GM23338 (cell line): ENCODE data around the gene LCN6. TPM values are rescaled to one million over a fixed set of nuclear protein-coding genes. Genes with fewer than 3 reads are reported as not detected.

Experiments
- ATAC-seq: fragments of 200-7000 bp; cut with Tn5 transposase; 3 replicates; pipeline ENCODE4 v1.9.1; 2020
- DNase-seq: peaks from one replicate; pipeline ENCODE4 v3.0.0-alpha.2; 2015; ENCODE audit warnings: low spot score
- H2AFZ ChIP-seq: fragments of 200-600 bp; sonication (generic); 2 replicates; pipeline ENCODE4 v1.8.0; 2016; ENCODE audit warnings: antibody characterized with exemption, mild to moderate bottlenecking, moderate library complexity
- H3F3A ChIP-seq: fragments of 200-600 bp; sonication (generic); replicated peaks from 2 replicates; pipeline ENCODE4 v1.8.0; 2017; ENCODE audit warnings: antibody characterized with exemption, mixed run types, low read depth
- H3K27ac ChIP-seq: fragments of 200-600 bp; sonication (generic); 2 replicates; pipeline ENCODE4 v1.6.1; 2016; ENCODE audit warnings: low read depth
- H3K27me3 ChIP-seq: fragments of 200-600 bp; sonication (generic); 2 replicates; pipeline ENCODE4 v1.8.0; 2016; ENCODE audit warnings: mild to moderate bottlenecking, mixed run types, moderate library complexity; ENCODE audit not compliant: insufficient read depth
- H3K36me3 ChIP-seq: fragments of 200-600 bp; sonication (generic); 2 replicates; pipeline ENCODE4 v1.8.0; 2016; ENCODE audit warnings: mild to moderate bottlenecking; ENCODE audit not compliant: insufficient read depth
- H3K4me1 ChIP-seq: fragments of 200-600 bp; sonication (generic); 2 replicates; pipeline ENCODE4 v1.8.0; 2016; ENCODE audit warnings: mild to moderate bottlenecking, moderate library complexity; ENCODE audit not compliant: insufficient read depth
- H3K4me2 ChIP-seq: fragments of 200-600 bp; sonication (generic); 2 replicates; pipeline ENCODE4 v1.7.1; 2017; ENCODE audit warnings: mixed run types
- H3K4me3 ChIP-seq: fragments of 200-600 bp; sonication (generic); 2 replicates; pipeline ENCODE4 v1.6.1; 2016; ENCODE audit warnings: mixed run types
- H3K79me2 ChIP-seq: fragments of 200-600 bp; sonication (generic); replicated peaks from 2 replicates; pipeline ENCODE4 v1.8.0; 2017; ENCODE audit warnings: mild to moderate bottlenecking; ENCODE audit not compliant: insufficient read depth
- H3K9me2 ChIP-seq: fragments of 200-600 bp; sonication (generic); 2 replicates; pipeline ENCODE4 v1.8.0; 2017; ENCODE audit not compliant: insufficient read depth
- H4K20me1 ChIP-seq: fragments of 200-600 bp; sonication (generic); replicated peaks from 2 replicates; pipeline ENCODE4 v1.8.0; 2017; ENCODE audit warnings: mild to moderate bottlenecking; ENCODE audit not compliant: insufficient read depth
- H3K27ac Mint-ChIP-seq: 2 replicates; pipeline ENCODE4 v1.8.0; 2020; ENCODE audit warnings: inconsistent platforms, mild to moderate bottlenecking, moderate library complexity, mixed read lengths
- H3K27me3 Mint-ChIP-seq: 3 replicates; pipeline ENCODE4 v1.8.0; 2022; ENCODE audit warnings: low read depth, mild to moderate bottlenecking, moderate library complexity, mixed read lengths, inconsistent platforms; ENCODE audit not compliant: insufficient read depth, poor library complexity
- H3K36me3 Mint-ChIP-seq: 3 replicates; pipeline ENCODE4 v1.8.0; 2021; ENCODE audit warnings: low read depth, mild to moderate bottlenecking, inconsistent platforms, moderate library complexity, mixed read lengths
- H3K4me1 Mint-ChIP-seq: 3 replicates; pipeline ENCODE4 v1.8.0; 2020; ENCODE audit warnings: mild to moderate bottlenecking, inconsistent platforms, mixed read lengths
- H3K4me3 Mint-ChIP-seq: 3 replicates; pipeline ENCODE4 v1.8.0; 2021; ENCODE audit warnings: moderate library complexity, mild to moderate bottlenecking, inconsistent platforms, mixed read lengths
- H3K9me3 Mint-ChIP-seq: 3 replicates; pipeline ENCODE4 v1.8.0; 2020; ENCODE audit warnings: moderate library complexity, mild to moderate bottlenecking, inconsistent platforms, mixed read lengths
- CREB1 ChIP-seq: fragments of 250-450 bp; sonication (Bioruptor Pico); IDR thresholded peaks from 2 replicates; pipeline ENCODE4 v1.5.0; 2020; ENCODE audit warnings: low read depth, mild to moderate bottlenecking, moderate library complexity
- EZH2 ChIP-seq: fragments of 200-600 bp; sonication (generic); IDR thresholded peaks from one replicate; pipeline ENCODE4 v1.8.0; 2017; ENCODE audit warnings: antibody characterized with exemption, mild to moderate bottlenecking, low read depth; ENCODE audit not compliant: unreplicated experiment
- EZH2phosphoT487 ChIP-seq: fragments of 200-600 bp; sonication (generic); IDR thresholded peaks from one replicate; pipeline ENCODE4 v1.8.1; 2018; ENCODE audit warnings: antibody characterized with exemption; ENCODE audit not compliant: unreplicated experiment
- JUNB ChIP-seq: IDR thresholded peaks from one replicate; pipeline ENCODE4 v1.6.1; 2016; ENCODE audit warnings: antibody characterized with exemption; ENCODE audit not compliant: unreplicated experiment
- NANOG ChIP-seq: IDR thresholded peaks from 2 replicates; pipeline ENCODE4 v1.6.1; 2016; ENCODE audit warnings: antibody characterized with exemption, borderline replicate concordance
- POLR2AphosphoS5 ChIP-seq: IDR thresholded peaks from 2 replicates; pipeline ENCODE4 v1.6.1; 2016; ENCODE audit warnings: antibody characterized with exemption, low read depth
- STAT1 ChIP-seq: IDR thresholded peaks from one replicate; pipeline ENCODE4 v1.6.1; 2016; ENCODE audit warnings: antibody characterized with exemption; ENCODE audit not compliant: unreplicated experiment
- ZNF114 ChIP-seq: fragments of 250-450 bp; sonication (Bioruptor Pico); IDR thresholded peaks from 2 replicates; pipeline ENCODE4 v1.5.0; 2020; ENCODE audit warnings: mild to moderate bottlenecking, moderate library complexity
- ZNF331 ChIP-seq: fragments of 250-450 bp; sonication (Bioruptor Pico); IDR thresholded peaks from 2 replicates; pipeline ENCODE4 v1.5.0; 2020; ENCODE audit warnings: low read depth, mild to moderate bottlenecking, moderate library complexity
- polyA plus RNA-seq: library from polyadenylated mRNA; unstranded; fragments of >200 nt; fragmentation: Nextera tagmentation; extraction: Ambion mirVana; gene quantifications from 2 replicates; pipeline ENCODE4 v1.2.1, GENCODE V29; 2016
- total RNA-seq: library from RNA; depleted of rRNA; stranded (reverse); fragments of >200 nt; shearing (Covaris generic); gene quantifications from 2 replicates; pipeline ENCODE4 v1.2.3, GENCODE V29; 2014
- TF ChIP-seq, protein P1 (sequence below): IDR thresholded peaks from 2 replicates; pipeline ENCODE4 v1.6.1; 2016; ENCODE audit warnings: antibody characterized with exemption
- TF ChIP-seq, protein P2 (sequence below): fragments of 250-450 bp; sonication (Bioruptor Pico); IDR thresholded peaks from 2 replicates; pipeline ENCODE4 v1.5.0; 2020; ENCODE audit warnings: mild to moderate bottlenecking, moderate library complexity
- TF ChIP-seq, protein P3 (sequence below), 2 experiments: fragments of 200-600 bp in 1 of 2; sonication (generic) in 1 of 2; conservative IDR thresholded peaks; 2 replicates each; pipeline versions ENCODE4 v1.5.1 to v1.6.1; 2016 to 2017; ENCODE audit warnings: antibody characterized with exemption in 2 of 2, low read depth in 2 of 2, mild to moderate bottlenecking in 2 of 2, moderate library complexity in 1 of 2
- TF ChIP-seq, protein P4 (sequence below): IDR thresholded peaks from one replicate; pipeline ENCODE4 v1.6.1; 2018; ENCODE audit warnings: antibody characterized with exemption; ENCODE audit not compliant: unreplicated experiment

The LCN6 gene
- total and polyA plus RNA-seq, 2 experiments from 2014 or later: not detected

DNA sequence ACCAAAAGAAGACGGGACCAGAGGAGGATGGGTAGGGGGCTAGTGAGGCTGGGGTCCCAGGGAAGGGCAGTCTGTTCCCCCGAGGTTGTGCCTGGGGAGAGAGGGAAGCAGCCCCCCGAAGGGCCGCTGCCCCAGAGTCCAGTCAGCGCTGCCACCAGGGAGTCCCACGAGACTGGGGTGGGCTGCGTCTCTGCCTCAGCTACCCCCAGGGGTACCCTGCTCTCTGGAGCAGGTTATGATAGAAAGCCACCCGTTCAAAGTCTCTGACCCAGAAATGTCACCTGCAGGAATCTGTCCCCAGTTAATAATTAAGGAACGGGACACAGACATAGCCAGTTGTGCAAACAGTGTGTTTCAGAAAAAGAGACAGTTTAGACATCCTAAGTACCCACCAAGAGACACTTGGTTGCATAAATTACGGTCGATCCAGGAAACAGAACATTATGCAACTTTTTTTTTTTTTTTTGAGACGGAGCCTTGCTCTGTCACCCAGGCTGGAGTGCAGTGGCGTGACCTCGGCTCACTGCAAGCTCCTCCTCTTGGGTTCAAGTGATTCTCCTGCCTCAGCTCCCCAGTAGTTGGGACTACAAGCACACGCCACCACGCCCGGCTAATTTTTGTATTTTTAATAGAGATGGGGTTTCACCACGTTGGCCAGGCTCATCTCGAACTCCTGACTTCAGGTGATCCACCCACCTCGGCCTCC lies 50.4 kb downstream of the LCN6 start:
- no peaks in the 10 kb centered on the region for H3K9me3 Mint-ChIP-seq
- no peak overlapping the region for H3K4me2 ChIP-seq
- H3K4me3 Mint-ChIP-seq: no peak overlapping the region
- H3K4me1 Mint-ChIP-seq: peaks cover 18% of the 10 kb centered on the region
- H3K4me3 ChIP-seq: no peak overlapping the region
- H3K27me3 Mint-ChIP-seq: peaks cover 20% of the 10 kb centered on the region
- ATAC-seq (no peak), DNase-seq (no peak)
- no peaks in the 10 kb centered on the region; the same call in 1 of the 2 replicates for H3K4me1 ChIP-seq
- no peaks in the 10 kb centered on the region for H3K79me2 ChIP-seq
- no peaks in the 10 kb centered on the region for H3K36me3 Mint-ChIP-seq
- H3K36me3 ChIP-seq: no peaks in the 10 kb centered on the region
- H4K20me1 ChIP-seq: no peaks in the 10 kb centered on the region
- TF ChIP-seq, protein P1, sequence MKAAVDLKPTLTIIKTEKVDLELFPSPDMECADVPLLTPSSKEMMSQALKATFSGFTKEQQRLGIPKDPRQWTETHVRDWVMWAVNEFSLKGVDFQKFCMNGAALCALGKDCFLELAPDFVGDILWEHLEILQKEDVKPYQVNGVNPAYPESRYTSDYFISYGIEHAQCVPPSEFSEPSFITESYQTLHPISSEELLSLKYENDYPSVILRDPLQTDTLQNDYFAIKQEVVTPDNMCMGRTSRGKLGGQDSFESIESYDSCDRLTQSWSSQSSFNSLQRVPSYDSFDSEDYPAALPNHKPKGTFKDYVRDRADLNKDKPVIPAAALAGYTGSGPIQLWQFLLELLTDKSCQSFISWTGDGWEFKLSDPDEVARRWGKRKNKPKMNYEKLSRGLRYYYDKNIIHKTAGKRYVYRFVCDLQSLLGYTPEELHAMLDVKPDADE: no peak
- TF ChIP-seq ZNF114 (CRISPR knock-in tag) (no peak), STAT1 (no peak), EZH2 (no peak), CREB1 (CRISPR knock-in tag) (no peak), EZH2phosphoT487 (no peak), NANOG (no peak), JUNB (no peak), ZNF331 (no peak), POLR2AphosphoS5 (no peak)
- TF ChIP-seq, protein P2, sequence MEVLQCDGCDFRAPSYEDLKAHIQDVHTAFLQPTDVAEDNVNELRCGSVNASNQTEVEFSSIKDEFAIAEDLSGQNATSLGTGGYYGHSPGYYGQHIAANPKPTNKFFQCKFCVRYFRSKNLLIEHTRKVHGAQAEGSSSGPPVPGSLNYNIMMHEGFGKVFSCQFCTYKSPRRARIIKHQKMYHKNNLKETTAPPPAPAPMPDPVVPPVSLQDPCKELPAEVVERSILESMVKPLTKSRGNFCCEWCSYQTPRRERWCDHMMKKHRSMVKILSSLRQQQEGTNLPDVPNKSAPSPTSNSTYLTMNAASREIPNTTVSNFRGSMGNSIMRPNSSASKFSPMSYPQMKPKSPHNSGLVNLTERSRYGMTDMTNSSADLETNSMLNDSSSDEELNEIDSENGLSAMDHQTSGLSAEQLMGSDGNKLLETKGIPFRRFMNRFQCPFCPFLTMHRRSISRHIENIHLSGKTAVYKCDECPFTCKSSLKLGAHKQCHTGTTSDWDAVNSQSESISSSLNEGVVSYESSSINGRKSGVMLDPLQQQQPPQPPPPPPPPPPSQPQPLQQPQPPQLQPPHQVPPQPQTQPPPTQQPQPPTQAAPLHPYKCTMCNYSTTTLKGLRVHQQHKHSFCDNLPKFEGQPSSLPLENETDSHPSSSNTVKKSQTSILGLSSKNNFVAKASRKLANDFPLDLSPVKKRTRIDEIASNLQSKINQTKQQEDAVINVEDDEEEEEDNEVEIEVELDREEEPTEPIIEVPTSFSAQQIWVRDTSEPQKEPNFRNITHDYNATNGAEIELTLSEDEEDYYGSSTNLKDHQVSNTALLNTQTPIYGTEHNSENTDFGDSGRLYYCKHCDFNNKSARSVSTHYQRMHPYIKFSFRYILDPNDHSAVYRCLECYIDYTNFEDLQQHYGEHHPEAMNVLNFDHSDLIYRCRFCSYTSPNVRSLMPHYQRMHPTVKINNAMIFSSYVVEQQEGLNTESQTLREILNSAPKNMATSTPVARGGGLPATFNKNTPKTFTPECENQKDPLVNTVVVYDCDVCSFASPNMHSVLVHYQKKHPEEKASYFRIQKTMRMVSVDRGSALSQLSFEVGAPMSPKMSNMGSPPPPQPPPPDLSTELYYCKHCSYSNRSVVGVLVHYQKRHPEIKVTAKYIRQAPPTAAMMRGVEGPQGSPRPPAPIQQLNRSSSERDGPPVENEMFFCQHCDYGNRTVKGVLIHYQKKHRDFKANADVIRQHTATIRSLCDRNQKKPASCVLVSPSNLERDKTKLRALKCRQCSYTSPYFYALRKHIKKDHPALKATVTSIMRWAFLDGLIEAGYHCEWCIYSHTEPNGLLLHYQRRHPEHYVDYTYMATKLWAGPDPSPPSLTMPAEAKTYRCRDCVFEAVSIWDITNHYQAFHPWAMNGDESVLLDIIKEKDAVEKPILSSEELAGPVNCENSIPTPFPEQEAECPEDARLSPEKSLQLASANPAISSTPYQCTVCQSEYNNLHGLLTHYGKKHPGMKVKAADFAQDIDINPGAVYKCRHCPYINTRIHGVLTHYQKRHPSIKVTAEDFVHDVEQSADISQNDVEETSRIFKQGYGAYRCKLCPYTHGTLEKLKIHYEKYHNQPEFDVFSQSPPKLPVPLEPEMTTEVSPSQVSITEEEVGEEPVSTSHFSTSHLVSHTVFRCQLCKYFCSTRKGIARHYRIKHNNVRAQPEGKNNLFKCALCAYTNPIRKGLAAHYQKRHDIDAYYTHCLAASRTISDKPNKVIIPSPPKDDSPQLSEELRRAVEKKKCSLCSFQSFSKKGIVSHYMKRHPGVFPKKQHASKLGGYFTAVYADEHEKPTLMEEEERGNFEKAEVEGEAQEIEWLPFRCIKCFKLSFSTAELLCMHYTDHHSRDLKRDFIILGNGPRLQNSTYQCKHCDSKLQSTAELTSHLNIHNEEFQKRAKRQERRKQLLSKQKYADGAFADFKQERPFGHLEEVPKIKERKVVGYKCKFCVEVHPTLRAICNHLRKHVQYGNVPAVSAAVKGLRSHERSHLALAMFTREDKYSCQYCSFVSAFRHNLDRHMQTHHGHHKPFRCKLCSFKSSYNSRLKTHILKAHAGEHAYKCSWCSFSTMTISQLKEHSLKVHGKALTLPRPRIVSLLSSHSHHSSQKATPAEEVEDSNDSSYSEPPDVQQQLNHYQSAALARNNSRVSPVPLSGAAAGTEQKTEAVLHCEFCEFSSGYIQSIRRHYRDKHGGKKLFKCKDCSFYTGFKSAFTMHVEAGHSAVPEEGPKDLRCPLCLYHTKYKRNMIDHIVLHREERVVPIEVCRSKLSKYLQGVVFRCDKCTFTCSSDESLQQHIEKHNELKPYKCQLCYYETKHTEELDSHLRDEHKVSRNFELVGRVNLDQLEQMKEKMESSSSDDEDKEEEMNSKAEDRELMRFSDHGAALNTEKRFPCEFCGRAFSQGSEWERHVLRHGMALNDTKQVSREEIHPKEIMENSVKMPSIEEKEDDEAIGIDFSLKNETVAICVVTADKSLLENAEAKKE (CRISPR knock-in tag): no peak
- TF ChIP-seq, protein P3, sequence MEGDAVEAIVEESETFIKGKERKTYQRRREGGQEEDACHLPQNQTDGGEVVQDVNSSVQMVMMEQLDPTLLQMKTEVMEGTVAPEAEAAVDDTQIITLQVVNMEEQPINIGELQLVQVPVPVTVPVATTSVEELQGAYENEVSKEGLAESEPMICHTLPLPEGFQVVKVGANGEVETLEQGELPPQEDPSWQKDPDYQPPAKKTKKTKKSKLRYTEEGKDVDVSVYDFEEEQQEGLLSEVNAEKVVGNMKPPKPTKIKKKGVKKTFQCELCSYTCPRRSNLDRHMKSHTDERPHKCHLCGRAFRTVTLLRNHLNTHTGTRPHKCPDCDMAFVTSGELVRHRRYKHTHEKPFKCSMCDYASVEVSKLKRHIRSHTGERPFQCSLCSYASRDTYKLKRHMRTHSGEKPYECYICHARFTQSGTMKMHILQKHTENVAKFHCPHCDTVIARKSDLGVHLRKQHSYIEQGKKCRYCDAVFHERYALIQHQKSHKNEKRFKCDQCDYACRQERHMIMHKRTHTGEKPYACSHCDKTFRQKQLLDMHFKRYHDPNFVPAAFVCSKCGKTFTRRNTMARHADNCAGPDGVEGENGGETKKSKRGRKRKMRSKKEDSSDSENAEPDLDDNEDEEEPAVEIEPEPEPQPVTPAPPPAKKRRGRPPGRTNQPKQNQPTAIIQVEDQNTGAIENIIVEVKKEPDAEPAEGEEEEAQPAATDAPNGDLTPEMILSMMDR (conservative IDR thresholded peaks at IDR 0.05; ENCODE audit: low read depth in 2 of 2): no peak
- TF ChIP-seq, protein P4, sequence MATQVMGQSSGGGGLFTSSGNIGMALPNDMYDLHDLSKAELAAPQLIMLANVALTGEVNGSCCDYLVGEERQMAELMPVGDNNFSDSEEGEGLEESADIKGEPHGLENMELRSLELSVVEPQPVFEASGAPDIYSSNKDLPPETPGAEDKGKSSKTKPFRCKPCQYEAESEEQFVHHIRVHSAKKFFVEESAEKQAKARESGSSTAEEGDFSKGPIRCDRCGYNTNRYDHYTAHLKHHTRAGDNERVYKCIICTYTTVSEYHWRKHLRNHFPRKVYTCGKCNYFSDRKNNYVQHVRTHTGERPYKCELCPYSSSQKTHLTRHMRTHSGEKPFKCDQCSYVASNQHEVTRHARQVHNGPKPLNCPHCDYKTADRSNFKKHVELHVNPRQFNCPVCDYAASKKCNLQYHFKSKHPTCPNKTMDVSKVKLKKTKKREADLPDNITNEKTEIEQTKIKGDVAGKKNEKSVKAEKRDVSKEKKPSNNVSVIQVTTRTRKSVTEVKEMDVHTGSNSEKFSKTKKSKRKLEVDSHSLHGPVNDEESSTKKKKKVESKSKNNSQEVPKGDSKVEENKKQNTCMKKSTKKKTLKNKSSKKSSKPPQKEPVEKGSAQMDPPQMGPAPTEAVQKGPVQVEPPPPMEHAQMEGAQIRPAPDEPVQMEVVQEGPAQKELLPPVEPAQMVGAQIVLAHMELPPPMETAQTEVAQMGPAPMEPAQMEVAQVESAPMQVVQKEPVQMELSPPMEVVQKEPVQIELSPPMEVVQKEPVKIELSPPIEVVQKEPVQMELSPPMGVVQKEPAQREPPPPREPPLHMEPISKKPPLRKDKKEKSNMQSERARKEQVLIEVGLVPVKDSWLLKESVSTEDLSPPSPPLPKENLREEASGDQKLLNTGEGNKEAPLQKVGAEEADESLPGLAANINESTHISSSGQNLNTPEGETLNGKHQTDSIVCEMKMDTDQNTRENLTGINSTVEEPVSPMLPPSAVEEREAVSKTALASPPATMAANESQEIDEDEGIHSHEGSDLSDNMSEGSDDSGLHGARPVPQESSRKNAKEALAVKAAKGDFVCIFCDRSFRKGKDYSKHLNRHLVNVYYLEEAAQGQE: no peak
- H3K27ac Mint-ChIP-seq: no peak overlapping the region
- no peak overlapping the region for H2AFZ ChIP-seq
- H3K27ac ChIP-seq: no peak overlapping the region
- no peaks in the 10 kb centered on the region for H3F3A ChIP-seq
- H3K9me2 ChIP-seq: no peaks in the 10 kb centered on the region
- no peaks in the 10 kb centered on the region for H3K27me3 ChIP-seq
